ENCODE results near the gene SAA1. TPM values are rescaled to one million over a fixed set of nuclear protein-coding genes. Genes with fewer than 3 reads are reported as not detected.
"Not testable (repeated sequence)": the region's sequence is repeated elsewhere in the genome, so short reads cannot be mapped to it uniquely, and the experiment has no call there.

SAA1 gene
- total RNA-seq, 1 experiment from 2014 or later: 55.7 TPM

GRCh38 chr11:18259259-18259658, 6.8 kb upstream of the SAA1 start:
- no peak overlapping the region for H3K4me3 Mint-ChIP-seq (ENCODE audit: unreplicated experiment)
- peaks cover 5% of the 10 kb centered on the region for H3K4me1 Mint-ChIP-seq (ENCODE audit: insufficient read depth, unreplicated experiment)
- CTCF ChIA-PET: no interaction called here
- POLR2A ChIA-PET: interaction anchor here (0.6 to 1.9 kb wide), 5 partner anchors 9 to 135 kb away, joined by 3 to 5 read pairs (median 3); partner anchors contain the start of gene LDHA
- intact Hi-C loops (cut with micrococcal nuclease): no loop called here
- no TSS peak for BruUV-seq (replicated peaks)
- H3K27ac Mint-ChIP-seq (ENCODE audit: low read depth, unreplicated experiment): no peak overlapping the region
- H3K36me3 Mint-ChIP-seq (ENCODE audit: insufficient read depth, unreplicated experiment): no peaks in the 10 kb centered on the region
- DNase-seq (ENCODE audit: unreplicated experiment): peak; percentile 47
- no peaks in the 10 kb centered on the region for H3K27me3 Mint-ChIP-seq (ENCODE audit: insufficient read depth, unreplicated experiment)
- H3K9me3 Mint-ChIP-seq (ENCODE audit: unreplicated experiment): no peaks in the 10 kb centered on the region
- no peak for TF ChIP-seq CTCF (IDR thresholded peaks at IDR 0.05; ENCODE audit: unreplicated experiment)

- Mint-ChIP-seq H3K36me3 (ENCODE audit: insufficient read depth, unreplicated experiment) (no peaks in the 10 kb centered on the region), H3K9me3 (ENCODE audit: unreplicated experiment) (no peaks in the 10 kb centered on the region), H3K4me1 (ENCODE audit: insufficient read depth, unreplicated experiment) (peaks cover 21% of the 10 kb centered on the region), H3K27ac (ENCODE audit: low read depth, unreplicated experiment) (no peak overlapping the region), H3K4me3 (ENCODE audit: unreplicated experiment) (no peak overlapping the region), H3K27me3 (ENCODE audit: insufficient read depth, unreplicated experiment) (no peaks in the 10 kb centered on the region)
- BruUV-seq (replicated peaks): no TSS peak
- ChIA-PET POLR2A (no interaction called here), CTCF (no interaction called here)
- DNase-seq (ENCODE audit: unreplicated experiment): no peak
- intact Hi-C loops (cut with micrococcal nuclease): no loop called here
- TF ChIP-seq CTCF (IDR thresholded peaks at IDR 0.05; ENCODE audit: unreplicated experiment): no peak
Measured at GRCh38 chr11:18261721-18262120, 4.3 kb upstream of the SAA1 start.

- POLR2A ChIA-PET; H3K9me3 Mint-ChIP-seq (ENCODE audit: unreplicated experiment); H3K36me3 Mint-ChIP-seq (ENCODE audit: insufficient read depth, unreplicated experiment); H3K4me3 Mint-ChIP-seq (ENCODE audit: unreplicated experiment); H3K27me3 Mint-ChIP-seq (ENCODE audit: insufficient read depth, unreplicated experiment); DNase-seq (ENCODE audit: unreplicated experiment); H3K27ac Mint-ChIP-seq (ENCODE audit: low read depth, unreplicated experiment); BruUV-seq (replicated peaks); intact Hi-C loops (cut with micrococcal nuclease): not testable (repeated sequence)
- peaks cover 26% of the 10 kb centered on the region for H3K4me1 Mint-ChIP-seq (ENCODE audit: insufficient read depth, unreplicated experiment)
- CTCF ChIA-PET: interaction anchor here (0.7 to 1.8 kb wide), 2 partner anchors 19 to 66 kb away, joined by 5 to 6 read pairs; no protein-coding TSS in a partner anchor
Measured at GRCh38 chr11:18262681-18263350, 3.2 kb upstream of the SAA1 start.

- H3K27ac Mint-ChIP-seq (ENCODE audit: low read depth, unreplicated experiment): no peak overlapping the region
- H3K4me1 Mint-ChIP-seq (ENCODE audit: insufficient read depth, unreplicated experiment): peaks cover 30% of the 10 kb centered on the region
- POLR2A ChIA-PET: no interaction called here
- CTCF ChIA-PET: interaction anchor here (0.6 to 1.8 kb wide), 2 partner anchors 20 to 27 kb away, joined by 3 to 6 read pairs; no protein-coding TSS in a partner anchor
- peaks cover 10% of the 10 kb centered on the region for H3K36me3 Mint-ChIP-seq (ENCODE audit: insufficient read depth, unreplicated experiment)
- intact Hi-C loops (cut with micrococcal nuclease): no loop called here
- no peak for TF ChIP-seq CTCF (IDR thresholded peaks at IDR 0.05; ENCODE audit: unreplicated experiment)
- no TSS peak for BruUV-seq (replicated peaks)
- no peaks in the 10 kb centered on the region for H3K27me3 Mint-ChIP-seq (ENCODE audit: insufficient read depth, unreplicated experiment)
- no peak for DNase-seq (ENCODE audit: unreplicated experiment)
- H3K9me3 Mint-ChIP-seq (ENCODE audit: unreplicated experiment): no peaks in the 10 kb centered on the region
- no peak overlapping the region for H3K4me3 Mint-ChIP-seq (ENCODE audit: unreplicated experiment)
Measured at GRCh38 chr11:18264035-18264434, 2.0 kb upstream of the SAA1 start.

Data from MCF 10A (cell line).